H1 (cell line): ENCODE measurements around the gene COBLL1.

Experiments
- CBX8 ChIP-seq: fragments of 300-800, 300-1000 bp; sonication (generic); IDR thresholded peaks from 2 replicates; pipeline ENCODE4 v1.7.1; 2016; ENCODE audit warnings: low read depth, low read length, borderline replicate concordance
- CTCF ChIP-seq, 3 experiments: IDR thresholded peaks; 1 replicate in 2 of 3; 2 replicates in 1 of 3; pipeline versions ENCODE4 v1.5.1 to v1.6.1; 2011; ENCODE audit warnings: low read length in 3 of 3, mild to moderate bottlenecking in 3 of 3, inconsistent platforms in 2 of 3, low read depth in 1 of 3, moderate library complexity in 1 of 3; ENCODE audit not compliant: insufficient read depth in 1 of 3; ENCODE audit errors: control extremely low read depth in 1 of 3
- GABPA ChIP-seq: IDR thresholded peaks from 2 replicates; pipeline ENCODE4 v1.6.1; 2011; ENCODE audit warnings: mild to moderate bottlenecking, low read length, moderate library complexity, borderline replicate concordance; ENCODE audit not compliant: insufficient read depth
- MAX ChIP-seq: IDR thresholded peaks from 2 replicates; pipeline ENCODE4 v1.6.1; 2012; ENCODE audit warnings: inconsistent platforms
- POLR2A ChIP-seq, 2 experiments: IDR thresholded peaks; 1 replicate in 1 of 2; 2 replicates in 1 of 2; pipeline ENCODE4 v1.6.1; 2011; ENCODE audit warnings: low read depth in 2 of 2, low read length in 2 of 2, mild to moderate bottlenecking in 2 of 2; ENCODE audit errors: control extremely low read depth in 1 of 2
- RFX5 ChIP-seq: IDR thresholded peaks from 2 replicates; pipeline ENCODE4 v1.6.1; 2011; ENCODE audit warnings: low read depth, low read length, improper control_type of control experiment, borderline replicate concordance
- TAF1 ChIP-seq: IDR thresholded peaks from 2 replicates; pipeline ENCODE4 v1.6.1; 2011; ENCODE audit warnings: mild to moderate bottlenecking, low read depth, low read length
- TBP ChIP-seq: IDR thresholded peaks from 2 replicates; pipeline ENCODE4 v1.6.1; 2011; ENCODE audit warnings: low read depth, low read length, improper control_type of control experiment

- TF ChIP-seq GABPA (no peak), CBX8 (no peak), CTCF (IDR thresholded peaks at IDR 0.05; ENCODE audit: control extremely low read depth in 1 of 3, insufficient read depth in 1 of 3, low read depth in 1 of 3, low read length in 3 of 3) (no peak), TAF1 (no peak), POLR2A (IDR thresholded peaks at IDR 0.05; ENCODE audit: control extremely low read depth in 1 of 2, low read depth in 2 of 2, low read length in 2 of 2) (no peak), RFX5 (no peak), TBP (no peak), MAX (no peak)
These were observed 33.9 kb upstream of the COBLL1 start for GRCh38 chr2:164875334-164876205.
